Ecto neural progenitor cell (in vitro differentiated cells): ENCODE results near the gene CTNNAL1.

Experiments used
- DNase-seq: peaks from one replicate; pipeline ENCODE4 v3.0.0-alpha.2; 2018; ENCODE audit warnings: low spot score

The CTNNAL1 gene

GRCh38 chr9:109026306-109026705 is 13.0 kb upstream of the CTNNAL1 start:
- DNase-seq, result no peak

DNA sequence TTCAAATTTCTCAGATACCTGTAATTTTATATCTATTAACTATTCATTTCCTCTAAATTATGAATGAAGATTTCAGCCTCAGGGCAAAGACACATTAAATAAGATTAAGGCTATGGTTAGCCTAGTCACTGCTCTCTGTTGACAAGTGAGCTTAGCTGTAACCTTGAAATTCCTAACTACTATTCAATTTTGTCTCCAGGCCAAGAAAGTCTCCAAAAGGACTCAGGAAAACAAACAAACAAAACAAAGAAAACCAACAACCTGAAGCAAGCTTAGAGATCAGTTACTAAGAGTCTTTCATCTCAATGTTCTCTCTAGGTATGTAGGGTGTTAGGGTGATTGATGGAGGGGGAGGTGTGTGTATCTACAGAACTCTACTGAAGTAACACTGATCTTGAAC is 9.6 kb upstream of the CTNNAL1 start:
- no peak for DNase-seq

- no peak for DNase-seq
Observed at GRCh38 chr9:109020581-109021511, 7.5 kb upstream of the CTNNAL1 start.

DNA sequence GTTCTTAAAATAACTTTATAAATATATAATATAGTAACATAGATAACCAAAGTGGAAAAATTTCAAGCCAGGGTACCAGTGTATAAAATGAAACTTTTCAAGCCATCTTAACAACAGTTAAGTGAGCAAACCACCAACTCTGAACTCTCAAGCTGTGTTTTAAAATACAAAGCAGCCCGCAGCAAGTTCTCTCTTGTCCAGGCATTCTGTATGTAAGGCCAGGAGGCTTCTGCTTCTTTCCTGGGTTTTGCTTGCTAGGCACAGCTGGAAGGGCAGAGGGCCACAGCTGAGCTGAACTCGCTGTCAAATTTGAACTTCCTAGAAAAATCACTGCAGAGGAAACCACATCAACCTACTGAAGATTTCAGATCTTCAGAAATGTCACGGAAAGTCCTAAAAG is 6.8 kb upstream of the CTNNAL1 start:
- no peak for DNase-seq

DNA sequence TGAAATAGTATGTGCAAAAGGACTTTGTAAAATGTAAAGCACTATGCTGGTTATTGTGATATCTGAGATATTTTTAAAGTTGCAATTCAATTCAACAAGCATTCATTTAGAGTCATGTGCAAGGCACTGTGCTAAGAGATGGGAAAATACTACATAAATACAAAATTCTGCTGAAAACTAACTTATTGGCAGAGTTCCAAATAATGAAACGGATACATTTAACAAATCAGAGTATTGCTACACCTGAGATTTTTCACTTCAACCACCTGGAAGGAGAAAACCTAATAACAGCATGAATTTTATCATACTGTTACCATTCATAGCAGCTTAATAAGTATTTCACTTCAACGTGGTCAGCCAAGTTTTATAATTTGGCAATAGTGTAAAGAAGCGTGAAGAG is 6.1 kb upstream of the CTNNAL1 start:
- DNase-seq, result no peak

DNA sequence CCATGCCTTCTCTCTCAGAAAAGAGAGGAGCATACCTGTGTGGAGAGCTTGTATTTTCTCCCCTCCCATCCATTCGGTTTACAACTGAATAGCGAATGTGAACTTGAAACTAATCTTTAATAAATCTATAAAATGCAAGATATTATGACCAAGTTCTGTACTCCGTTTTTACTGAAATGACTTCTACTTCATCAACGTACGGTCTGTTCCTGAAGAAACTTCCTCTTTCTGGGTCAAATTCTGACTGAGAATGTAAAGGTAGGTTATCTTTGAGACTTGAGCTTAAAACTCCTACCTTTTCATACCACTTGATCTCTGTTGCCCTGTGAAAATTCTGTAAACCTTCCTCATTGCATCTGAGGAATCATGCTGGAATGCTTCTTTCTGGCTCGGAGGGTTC is 4.2 kb upstream of the CTNNAL1 start:
- DNase-seq, result no peak

- DNase-seq, result no peak
Observed at GRCh38 chr9:109017061-109017460, 3.8 kb upstream of the CTNNAL1 start.

GRCh38 chr9:109016132-109016531 is 2.8 kb upstream of the CTNNAL1 start:
- DNase-seq, result no peak

- DNase-seq, result no peak
Observed at GRCh38 chr9:109014608-109015280, 1.4 kb upstream of the CTNNAL1 start.

- DNase-seq, result no peak
Observed at GRCh38 chr9:109013679-109014607, 644 bp upstream of the CTNNAL1 start.

DNA sequence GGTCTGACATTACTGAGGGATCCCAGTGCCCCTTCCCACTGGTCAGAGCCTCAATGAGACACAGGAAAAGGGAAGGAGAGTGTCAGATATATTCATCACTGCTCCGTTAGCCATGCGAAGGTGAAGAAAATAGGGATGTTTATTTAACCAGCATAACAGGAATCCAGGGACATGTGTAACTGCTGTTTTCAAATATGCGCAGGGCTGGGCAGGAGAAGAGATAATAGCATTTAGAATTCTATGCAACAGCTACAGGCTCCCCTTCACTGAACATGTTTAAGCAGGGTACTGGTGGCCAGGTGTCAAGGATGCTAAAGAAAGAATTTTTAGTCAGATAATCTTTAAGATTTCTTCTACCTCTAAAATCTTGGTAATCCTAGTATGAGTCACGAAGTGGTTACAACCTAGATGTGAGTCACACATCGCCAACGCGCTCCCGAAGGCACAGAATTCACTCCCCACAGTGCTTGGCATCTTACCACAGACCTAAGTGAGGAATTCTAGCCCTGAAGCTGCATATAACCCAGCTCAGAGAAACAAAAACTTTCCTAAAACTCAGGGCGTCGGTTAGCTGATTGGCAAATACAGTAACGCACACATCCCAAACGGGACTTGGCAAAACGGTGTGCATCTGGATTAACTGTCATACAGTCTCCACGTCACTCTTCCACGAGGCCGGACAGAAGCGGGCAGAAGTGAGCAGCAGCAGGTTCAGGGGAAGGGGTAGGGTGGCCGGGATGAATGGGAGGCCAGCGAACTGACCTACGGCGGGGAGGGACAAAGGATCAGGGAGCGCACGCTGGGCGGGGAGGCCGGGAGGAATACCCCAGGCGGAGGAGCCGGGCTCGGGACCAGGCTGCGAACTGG is 1.1 kb downstream of the CTNNAL1 start:
- peak; percentile 78 for DNase-seq

- no peak for DNase-seq
Observed at GRCh38 chr9:109011231-109011671, 2.0 kb downstream of the CTNNAL1 start.

DNA sequence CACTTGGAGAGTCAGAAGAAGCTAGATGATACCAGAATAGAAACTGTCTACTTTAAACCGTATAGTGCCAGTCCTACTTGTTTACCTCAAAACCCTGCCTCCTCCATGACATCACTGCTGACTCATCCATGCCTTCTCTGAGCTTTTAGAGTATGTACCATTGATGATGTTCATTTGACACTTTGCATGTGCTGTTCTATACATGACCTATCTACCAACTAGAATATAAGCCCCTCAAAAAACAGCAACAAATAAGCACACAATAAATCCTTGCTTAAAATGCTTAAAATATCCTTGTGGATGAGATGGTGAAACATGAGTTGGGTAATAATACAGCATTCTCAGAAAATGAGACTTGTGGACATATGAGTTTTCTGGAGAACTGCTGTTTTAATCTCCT is 2.6 kb downstream of the CTNNAL1 start:
- no peak for DNase-seq

GRCh38 chr9:109005678-109006077 is 7.6 kb downstream of the CTNNAL1 start:
- DNase-seq, result no peak

DNA sequence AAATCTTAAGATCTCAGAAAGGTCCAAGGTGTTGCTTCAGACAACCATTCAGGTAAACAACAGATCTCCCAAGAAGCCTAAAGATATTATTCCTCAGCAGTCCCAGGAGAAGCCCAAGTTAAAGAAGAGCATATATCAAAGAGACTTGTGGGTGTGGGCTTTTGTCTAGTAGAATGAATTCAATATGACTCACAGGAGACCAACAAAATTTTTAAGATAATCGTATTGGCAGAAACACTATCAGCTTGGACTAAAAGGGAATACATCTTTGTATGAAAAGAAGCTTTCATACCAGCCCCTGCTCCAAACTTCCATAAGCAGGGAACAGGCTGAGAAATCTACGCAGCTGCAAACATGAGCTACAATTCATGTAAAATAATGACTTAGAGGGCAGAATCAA is 10.2 kb downstream of the CTNNAL1 start:
- no peak for DNase-seq

GRCh38 chr9:109002141-109002540 is 11.2 kb downstream of the CTNNAL1 start:
- no peak for DNase-seq

DNA sequence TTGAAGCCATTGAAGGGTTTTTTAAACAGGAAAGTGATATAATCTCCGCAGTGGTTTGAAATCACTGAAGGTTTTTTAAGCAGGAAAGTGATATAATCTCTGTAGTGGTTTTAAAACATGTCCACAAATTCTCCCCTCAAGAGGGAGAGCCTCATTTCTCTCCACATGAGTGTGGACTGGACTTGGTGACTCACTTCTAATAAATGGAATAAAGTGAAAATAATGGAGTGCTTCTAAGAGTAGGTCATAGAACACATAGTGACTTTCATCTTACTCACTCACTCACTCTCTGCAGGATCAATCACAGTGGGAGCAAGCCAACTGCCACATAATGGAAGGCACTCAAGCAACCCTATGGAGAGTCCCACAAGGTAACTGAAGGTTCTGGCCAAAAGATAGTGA is 12.0 kb downstream of the CTNNAL1 start:
- DNase-seq, result no peak

DNA sequence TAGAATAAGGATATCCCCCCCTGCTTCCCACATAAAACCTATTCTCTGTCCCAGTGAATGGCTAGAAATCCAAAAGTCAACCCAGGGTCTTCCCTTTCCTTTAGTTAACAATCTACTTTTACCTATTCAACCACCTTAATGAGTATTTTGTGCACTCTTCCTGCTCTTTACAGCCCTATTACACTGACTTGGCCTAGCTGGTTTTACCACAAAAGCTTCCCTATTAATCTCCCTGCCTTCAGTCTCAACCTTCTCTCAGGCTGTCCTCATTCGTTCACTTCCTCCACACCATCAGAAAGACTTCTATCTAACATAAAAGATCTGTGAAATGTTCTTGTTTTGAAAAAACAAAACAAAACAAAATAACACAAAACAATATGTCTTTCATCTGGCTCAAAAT is 16.2 kb downstream of the CTNNAL1 start:
- no peak for DNase-seq

DNA sequence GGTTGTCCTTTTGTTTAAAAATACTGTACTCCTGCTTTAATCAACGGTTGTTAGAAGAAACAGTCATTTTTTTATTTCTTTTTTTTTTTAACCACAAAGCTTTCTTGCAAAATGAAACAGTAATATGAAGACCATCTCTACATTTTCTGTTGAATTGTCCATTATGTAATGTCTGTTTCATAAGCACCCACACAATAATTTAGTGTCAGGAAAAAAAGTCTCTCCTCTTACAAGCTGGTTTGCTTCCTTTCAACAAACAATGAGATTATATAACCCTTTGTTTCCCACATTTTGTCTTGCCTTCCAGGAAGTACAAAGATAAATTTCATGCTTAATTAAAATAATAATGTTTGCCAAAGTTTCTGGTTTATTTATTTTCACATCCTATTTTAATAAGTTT is 16.7 kb downstream of the CTNNAL1 start:
- no peak for DNase-seq

DNA sequence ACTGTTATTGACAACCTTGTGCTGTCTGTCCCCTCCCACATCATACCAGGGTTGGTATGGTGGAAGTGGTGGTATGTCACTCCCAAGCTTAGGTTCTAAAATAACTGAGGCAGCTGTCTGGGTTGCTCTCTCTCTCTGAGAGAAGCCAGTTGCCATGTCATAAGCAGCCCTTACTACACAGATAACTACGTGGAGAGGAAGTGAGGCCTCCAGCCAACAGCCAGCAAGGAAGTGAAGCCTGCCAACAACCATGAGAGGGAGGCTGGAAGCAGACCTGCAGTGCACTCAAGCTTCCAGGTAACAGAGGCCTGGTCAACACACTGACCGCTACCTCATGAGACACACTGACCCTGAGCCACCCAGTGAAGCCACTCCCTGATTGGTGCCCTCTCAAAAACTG is 18.6 kb downstream of the CTNNAL1 start:
- no peak for DNase-seq

DNA sequence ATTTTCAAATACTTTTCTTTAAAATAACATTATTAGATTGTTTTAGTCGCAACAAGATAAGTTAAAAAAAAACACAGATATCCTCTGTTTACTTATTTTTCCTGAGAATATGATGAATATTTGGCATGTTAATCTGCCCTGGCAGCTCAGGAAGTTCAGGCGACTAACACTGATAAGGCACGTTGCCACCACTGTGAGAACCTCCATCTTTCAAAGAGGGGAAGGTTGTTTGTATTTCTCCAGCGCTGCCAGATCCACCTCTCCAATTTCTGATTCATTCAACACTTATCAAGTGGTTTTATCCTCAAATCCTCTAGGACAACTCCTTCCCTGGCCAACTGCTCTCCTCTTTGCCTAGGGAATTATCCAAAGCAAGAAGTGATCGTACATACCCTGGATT is 21.8 kb downstream of the CTNNAL1 start:
- no peak for DNase-seq
